Amniotic epithelial cell (primary cell): ENCODE results near the gene SNORC.

Experiments used
- DNase-seq: peaks from one replicate; pipeline ENCODE4 v3.0.0-alpha.2; 2010; ENCODE audit warnings: low read depth

SNORC gene

DNA sequence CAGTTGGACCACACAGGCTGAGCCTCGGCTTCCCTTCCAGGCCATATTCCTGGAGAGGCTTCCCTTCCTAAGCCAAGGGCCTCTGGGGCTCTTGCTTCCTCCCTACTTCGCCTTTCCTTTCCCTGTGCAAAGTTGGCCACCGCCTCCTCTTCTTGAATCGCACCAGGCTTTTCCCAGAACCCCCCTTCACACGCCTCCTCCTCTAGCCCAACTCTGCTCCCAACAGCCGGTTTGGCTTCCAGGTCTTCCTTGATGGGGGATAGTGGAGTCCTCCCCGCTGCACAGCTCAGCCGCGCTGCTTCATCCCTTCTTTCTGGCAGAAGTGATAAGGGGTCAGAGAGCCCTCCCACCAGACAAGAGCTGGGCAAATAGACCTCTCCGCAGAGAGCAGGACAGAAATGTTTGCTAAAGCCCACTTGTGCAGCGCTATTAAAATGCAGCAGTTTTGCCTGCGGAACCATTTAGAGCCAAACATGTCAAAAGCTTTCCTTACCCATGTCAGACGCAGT lies 56.4 kb downstream of the SNORC start:
- no peak for DNase-seq

DNA sequence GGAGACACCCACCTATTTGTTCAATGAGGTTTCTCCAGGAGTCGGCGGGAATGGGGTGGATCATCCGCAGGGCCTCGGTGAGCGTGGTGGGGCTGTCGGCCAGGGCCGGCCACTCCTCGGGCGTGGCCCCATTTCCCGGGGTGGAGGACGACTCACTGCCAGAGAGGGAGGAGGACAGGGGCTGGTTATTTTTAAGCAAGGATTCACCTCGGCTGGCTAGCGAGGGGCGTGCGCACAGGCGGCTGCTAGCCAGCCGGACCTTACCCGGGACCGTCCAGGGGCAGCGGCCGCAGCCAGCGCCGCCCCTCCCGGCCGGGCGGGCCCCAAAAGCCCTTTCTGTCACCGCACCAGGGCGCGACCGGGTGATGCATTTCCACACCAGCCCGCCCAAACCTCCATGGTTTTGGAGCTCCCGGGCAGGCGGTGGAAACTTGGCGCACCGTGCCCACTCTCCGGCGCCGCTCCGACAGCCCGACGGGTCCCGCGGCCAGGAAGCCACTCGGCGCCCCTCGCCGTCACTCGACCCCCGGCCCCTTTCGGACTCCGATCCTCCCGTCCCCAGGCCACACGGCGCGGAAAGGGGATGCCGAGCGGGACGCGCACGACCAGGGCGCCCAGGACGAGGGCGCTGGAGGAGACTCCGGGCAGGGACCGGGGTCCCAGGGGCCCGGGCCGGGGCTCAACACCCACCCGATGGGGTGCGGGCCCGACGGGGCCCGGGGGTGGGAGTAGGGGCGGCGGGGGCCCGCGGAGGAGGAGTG lies 57.1 kb downstream of the SNORC start:
- no peak for DNase-seq

DNA sequence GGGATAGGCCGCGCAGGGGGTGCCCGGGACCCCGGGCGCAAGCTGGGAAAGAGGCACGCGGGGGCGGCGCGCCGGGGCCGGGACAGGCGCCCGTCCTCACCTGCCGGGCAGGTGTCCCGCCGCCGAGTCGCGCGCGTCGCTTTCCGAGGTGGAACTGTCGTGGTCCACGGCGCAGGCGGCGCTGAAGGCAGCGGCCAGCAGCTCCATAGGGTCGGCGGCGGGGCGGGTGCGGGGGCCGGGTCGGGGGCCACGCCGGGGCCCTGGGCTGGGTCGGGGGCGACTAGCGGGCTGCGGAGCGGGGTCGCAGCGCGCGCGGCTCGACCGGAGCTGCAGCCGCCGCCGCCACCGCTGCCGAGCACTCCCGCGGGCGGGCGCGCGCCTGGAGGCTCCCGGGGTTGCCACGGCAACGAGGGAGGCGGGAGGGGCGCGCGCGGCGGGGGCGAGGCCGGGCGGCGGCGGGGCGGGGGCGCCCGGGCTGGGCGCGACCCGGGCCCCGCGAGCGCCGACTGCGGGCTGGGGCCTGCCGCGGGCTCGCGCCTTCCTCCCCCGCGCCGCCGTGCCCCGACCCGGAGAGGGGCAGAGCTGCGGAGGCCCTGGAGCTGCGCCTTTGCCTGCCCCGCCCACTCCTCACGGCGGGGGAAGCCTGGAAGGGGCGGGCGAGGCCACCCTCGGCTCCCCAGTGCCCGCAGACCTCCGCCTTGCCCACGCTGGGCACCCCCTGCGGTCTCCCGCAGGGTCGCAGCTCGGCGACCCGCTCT lies 57.9 kb downstream of the SNORC start:
- no peak for DNase-seq
